SK-N-SH treated with all-trans-retinoic acid at 6 μM for 48 hours (cell line): Measurements from ENCODE around the gene BBS9.

Source experiments
- ATAC-seq: fragments of 200-7000 bp; cut with Tn5 transposase; 3 replicates; pipeline ENCODE4 v1.9.1; 2020; ENCODE audit warnings: mild to moderate bottlenecking, moderate library complexity
- ARNTL ChIP-seq: fragments of 450-650 bp; formaldehyde crosslinking; IDR thresholded peaks from 2 replicates; pipeline ENCODE4 v1.5.0; 2020; ENCODE audit warnings: low read depth, mild to moderate bottlenecking, moderate library complexity, borderline replicate concordance
- BACH2 ChIP-seq: fragments of 250-450 bp; sonication (Bioruptor Pico); IDR thresholded peaks from 2 replicates; pipeline ENCODE4 v1.9.0; 2021; ENCODE audit warnings: mild to moderate bottlenecking, borderline replicate concordance
- CSDC2 ChIP-seq: fragments of 250-450 bp; sonication (Bioruptor Pico); IDR thresholded peaks from 2 replicates; pipeline ENCODE4 v1.5.0; 2020; ENCODE audit warnings: mild to moderate bottlenecking, moderate library complexity
- ESRRG ChIP-seq: fragments of 250-450 bp; sonication (Bioruptor Pico); IDR thresholded peaks from 2 replicates; pipeline ENCODE4 v1.6.1; 2021; ENCODE audit warnings: mild to moderate bottlenecking
- GLIS3 ChIP-seq: fragments of 250-450 bp; sonication (Bioruptor Pico); IDR thresholded peaks from 2 replicates; pipeline ENCODE4 v1.5.0; 2020; ENCODE audit warnings: mild to moderate bottlenecking, moderate library complexity
- ISL1 ChIP-seq: fragments of 250-450 bp; sonication (Bioruptor Pico); IDR thresholded peaks from 2 replicates; pipeline ENCODE4 v2.1.2; 2022; ENCODE audit warnings: mild to moderate bottlenecking, moderate library complexity
- OSR1 ChIP-seq: fragments of 250-450 bp; sonication (Bioruptor Pico); IDR thresholded peaks from 2 replicates; pipeline ENCODE4 v1.8.0; 2022; ENCODE audit warnings: moderate library complexity, mild to moderate bottlenecking, inconsistent platforms
- PATZ1 ChIP-seq: fragments of 250-450 bp; sonication (Bioruptor Pico); IDR thresholded peaks from 2 replicates; pipeline ENCODE4 v1.8.0; 2020; ENCODE audit warnings: mild to moderate bottlenecking, moderate library complexity, borderline replicate concordance
- PPARA ChIP-seq: fragments of 250-450 bp; sonication (Bioruptor Pico); IDR thresholded peaks from 2 replicates; pipeline ENCODE4 v1.5.0; 2020; ENCODE audit warnings: mild to moderate bottlenecking, borderline replicate concordance
- RARB ChIP-seq: fragments of 250-450 bp; sonication (Bioruptor Pico); IDR thresholded peaks from 2 replicates; pipeline ENCODE4 v1.8.0; 2021; ENCODE audit warnings: mild to moderate bottlenecking, moderate library complexity
- TCF4 ChIP-seq: fragments of 250-450 bp; sonication (Bioruptor Pico); IDR thresholded peaks from 2 replicates; pipeline ENCODE4 v1.8.0; 2021; ENCODE audit warnings: mild to moderate bottlenecking, moderate library complexity, borderline replicate concordance
- TOX ChIP-seq: fragments of 250-450 bp; sonication (Bioruptor Pico); IDR thresholded peaks from 2 replicates; pipeline ENCODE4 v1.8.0; 2021; ENCODE audit warnings: mild to moderate bottlenecking, moderate library complexity, borderline replicate concordance
- TSHZ2 ChIP-seq: fragments of 250-450 bp; sonication (Bioruptor Pico); IDR thresholded peaks from 2 replicates; pipeline ENCODE4 v1.5.0; 2020; ENCODE audit warnings: mild to moderate bottlenecking, moderate library complexity
- ZFP3 ChIP-seq: fragments of 250-450 bp; sonication (Bioruptor Pico); IDR thresholded peaks from 2 replicates; pipeline ENCODE4 v1.5.0; 2020; ENCODE audit warnings: mild to moderate bottlenecking, moderate library complexity
- ZNF565 ChIP-seq: fragments of 450-650 bp; formaldehyde crosslinking; conservative IDR thresholded peaks from 2 replicates; pipeline ENCODE4 v1.5.0; 2020; ENCODE audit warnings: low read depth, mild to moderate bottlenecking, moderate library complexity
- ZNF8 ChIP-seq: fragments of 450-650 bp; formaldehyde crosslinking; IDR thresholded peaks from 2 replicates; pipeline ENCODE4 v1.5.0; 2020; ENCODE audit warnings: mild to moderate bottlenecking, moderate library complexity
- TF ChIP-seq, protein P1 (sequence below): fragments of 250-450 bp; sonication (Bioruptor Pico); IDR thresholded peaks from 2 replicates; pipeline ENCODE4 v1.5.1; 2020; ENCODE audit warnings: low read depth, mild to moderate bottlenecking, moderate library complexity
- TF ChIP-seq, protein P2 (sequence below): fragments of 250-450 bp; sonication (Bioruptor Pico); IDR thresholded peaks from 2 replicates; pipeline ENCODE4 v1.5.1; 2021; ENCODE audit warnings: mild to moderate bottlenecking, moderate library complexity

Gene BBS9

GRCh38 chr7:33463131-33463530 is 333.8 kb downstream of the BBS9 start:
- no peak for TF ChIP-seq ZFP3 (CRISPR knock-in tag)
- no peak for TF ChIP-seq PPARA
- TF ChIP-seq PATZ1: no peak
- no peak for TF ChIP-seq ARNTL (CRISPR knock-in tag)
- TF ChIP-seq ISL1: no peak
- no peak for TF ChIP-seq GLIS3 (CRISPR knock-in tag)
- no peak for TF ChIP-seq RARB (CRISPR knock-in tag)
- TF ChIP-seq, protein P1, sequence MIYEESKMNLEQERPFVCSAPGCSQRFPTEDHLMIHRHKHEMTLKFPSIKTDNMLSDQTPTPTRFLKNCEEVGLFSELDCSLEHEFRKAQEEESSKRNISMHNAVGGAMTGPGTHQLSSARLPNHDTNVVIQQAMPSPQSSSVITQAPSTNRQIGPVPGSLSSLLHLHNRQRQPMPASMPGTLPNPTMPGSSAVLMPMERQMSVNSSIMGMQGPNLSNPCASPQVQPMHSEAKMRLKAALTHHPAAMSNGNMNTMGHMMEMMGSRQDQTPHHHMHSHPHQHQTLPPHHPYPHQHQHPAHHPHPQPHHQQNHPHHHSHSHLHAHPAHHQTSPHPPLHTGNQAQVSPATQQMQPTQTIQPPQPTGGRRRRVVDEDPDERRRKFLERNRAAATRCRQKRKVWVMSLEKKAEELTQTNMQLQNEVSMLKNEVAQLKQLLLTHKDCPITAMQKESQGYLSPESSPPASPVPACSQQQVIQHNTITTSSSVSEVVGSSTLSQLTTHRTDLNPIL (CRISPR knock-in tag): no peak
- TF ChIP-seq ZNF8 (CRISPR knock-in tag): no peak
- no peak for TF ChIP-seq TCF4 (CRISPR knock-in tag)
- no peak for TF ChIP-seq TSHZ2 (CRISPR knock-in tag)
- TF ChIP-seq, protein P2, sequence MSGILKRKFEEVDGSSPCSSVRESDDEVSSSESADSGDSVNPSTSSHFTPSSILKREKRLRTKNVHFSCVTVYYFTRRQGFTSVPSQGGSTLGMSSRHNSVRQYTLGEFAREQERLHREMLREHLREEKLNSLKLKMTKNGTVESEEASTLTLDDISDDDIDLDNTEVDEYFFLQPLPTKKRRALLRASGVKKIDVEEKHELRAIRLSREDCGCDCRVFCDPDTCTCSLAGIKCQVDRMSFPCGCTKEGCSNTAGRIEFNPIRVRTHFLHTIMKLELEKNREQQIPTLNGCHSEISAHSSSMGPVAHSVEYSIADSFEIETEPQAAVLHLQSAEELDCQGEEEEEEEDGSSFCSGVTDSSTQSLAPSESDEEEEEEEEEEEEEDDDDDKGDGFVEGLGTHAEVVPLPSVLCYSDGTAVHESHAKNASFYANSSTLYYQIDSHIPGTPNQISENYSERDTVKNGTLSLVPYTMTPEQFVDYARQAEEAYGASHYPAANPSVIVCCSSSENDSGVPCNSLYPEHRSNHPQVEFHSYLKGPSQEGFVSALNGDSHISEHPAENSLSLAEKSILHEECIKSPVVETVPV (CRISPR knock-in tag): no peak
- no peak for TF ChIP-seq OSR1 (CRISPR knock-in tag)
- TF ChIP-seq, all 23 proteins: peak for 0
- ATAC-seq: no peak

DNA sequence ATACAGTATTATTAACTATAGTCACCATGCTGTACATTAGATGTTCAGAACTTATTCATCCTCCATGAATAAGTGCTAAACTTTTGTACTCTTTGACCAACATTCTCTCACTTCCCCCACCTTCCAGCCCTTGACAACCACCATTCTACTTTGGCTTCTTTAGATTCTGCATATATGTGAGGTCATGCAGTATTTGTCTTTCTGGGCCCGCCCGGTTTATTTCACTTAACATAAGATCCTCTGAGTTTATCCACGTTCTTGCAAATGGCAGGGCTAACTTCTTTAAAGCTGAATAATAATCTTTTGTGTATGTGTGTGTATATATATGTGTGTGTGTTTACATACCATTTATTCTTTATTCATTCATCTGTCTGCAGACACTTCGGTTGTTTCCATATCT is 336.8 kb downstream of the BBS9 start:
- ATAC-seq: no peak
- TF ChIP-seq TCF4 (CRISPR knock-in tag): no peak
- TF ChIP-seq PATZ1: no peak
- TF ChIP-seq, protein P2 (CRISPR knock-in tag): no peak
- no peak for TF ChIP-seq BACH2 (CRISPR knock-in tag)
- TF ChIP-seq, protein P1 (CRISPR knock-in tag): no peak
- no peak for TF ChIP-seq RARB (CRISPR knock-in tag)
- no peak for TF ChIP-seq ESRRG (CRISPR knock-in tag)
- TF ChIP-seq GLIS3 (CRISPR knock-in tag): no peak
- no peak for TF ChIP-seq ISL1
- no peak for TF ChIP-seq TOX
- TF ChIP-seq CSDC2 (CRISPR knock-in tag): no peak
- no peak for TF ChIP-seq ZNF565 (CRISPR knock-in tag)
- TF ChIP-seq, all 23 proteins: peak for 0
